ENCODE results near the gene USP22.
"Not testable (repeated sequence)": the region's sequence is repeated elsewhere in the genome, so short reads cannot be mapped to it uniquely, and the experiment has no call there.

- not testable (repeated sequence) for TF ChIP-seq POLR2A, POLR2AphosphoS5 (IDR thresholded peaks at IDR 0.05; ENCODE audit: low read depth, low read length)
Observed at GRCh38 chr17:21085280-21085679, 42.5 kb upstream of the USP22 start.

Data from GM12892 (cell line).